K562 (cell line): Measurements from ENCODE around the gene ZSCAN26. TPM values are rescaled to one million over a fixed set of nuclear protein-coding genes. Genes with fewer than 3 reads are reported as not detected.

Source experiments
- CEBPB ChIP-seq: fragments of 450-650 bp; IDR thresholded peaks from 2 replicates; pipeline ENCODE4 v1.6.1; 2016; ENCODE audit warnings: missing genetic modification characterization, missing compliant biosample characterization
- DDX20 ChIP-seq: fragments of 450-650 bp; IDR thresholded peaks from 2 replicates; pipeline ENCODE4 v1.6.1; 2016; ENCODE audit warnings: missing genetic modification characterization, low read depth, mild to moderate bottlenecking, missing compliant biosample characterization, moderate library complexity
- E2F8 ChIP-seq: fragments of 450-650 bp; IDR thresholded peaks from 2 replicates; pipeline ENCODE4 v1.7.1; 2018; ENCODE audit warnings: mild to moderate bottlenecking, low read depth; ENCODE audit not compliant: partially characterized antibody
- EP400 ChIP-seq: fragments of 450-650 bp; IDR thresholded peaks from 2 replicates; pipeline ENCODE4 v1.6.1; 2017; ENCODE audit warnings: antibody characterized with exemption, mild to moderate bottlenecking, moderate library complexity
- GABPB1 ChIP-seq: sonication (generic); formaldehyde crosslinking; IDR thresholded peaks from 2 replicates; pipeline ENCODE4 v1.8.0; 2022; ENCODE audit warnings: mild to moderate bottlenecking, missing genetic modification reagents
- HDAC3 ChIP-seq: fragments of 450-650 bp; IDR thresholded peaks from 2 replicates; pipeline ENCODE4 v1.6.1; 2018; ENCODE audit warnings: borderline replicate concordance, mild to moderate bottlenecking, moderate library complexity; ENCODE audit not compliant: partially characterized antibody
- POLR3G ChIP-seq: IDR thresholded peaks from 2 replicates; pipeline ENCODE4 v1.6.1; 2011; ENCODE audit not compliant: insufficient read length, insufficient replicate concordance; ENCODE audit errors: extremely low read depth
- PRMT5 ChIP-seq: sonication (generic); formaldehyde crosslinking; IDR thresholded peaks from 2 replicates; pipeline ENCODE4 v1.5.0; 2020; ENCODE audit warnings: missing genetic modification reagents
- RBM34 ChIP-seq: fragments of 200-400 bp; formaldehyde crosslinking; IDR thresholded peaks from 2 replicates; pipeline ENCODE4 v1.6.1; 2018; ENCODE audit warnings: low read length, borderline replicate concordance; ENCODE audit not compliant: insufficient read depth
- SMARCA5 ChIP-seq: fragments of 450-650 bp; IDR thresholded peaks from 2 replicates; pipeline ENCODE4 v1.6.1; 2016
- TFAM ChIP-seq: fragments of 250-450 bp; sonication (Bioruptor Pico); conservative IDR thresholded peaks from 2 replicates; pipeline ENCODE4 v1.5.0; 2021; ENCODE audit warnings: mild to moderate bottlenecking, moderate library complexity
- TFAP4 ChIP-seq: sonication (generic); formaldehyde crosslinking; IDR thresholded peaks from 2 replicates; pipeline ENCODE4 v1.8.0; 2022; ENCODE audit warnings: missing genetic modification reagents, mild to moderate bottlenecking, moderate library complexity, borderline replicate concordance
- ZFP30 ChIP-seq: fragments of 250-450 bp; sonication (Bioruptor Pico); IDR thresholded peaks from 2 replicates; pipeline ENCODE4 v1.8.0; 2022; ENCODE audit warnings: moderate library complexity, mild to moderate bottlenecking, inconsistent platforms, borderline replicate concordance
- ZNF75A ChIP-seq: fragments of 450-650 bp; formaldehyde crosslinking; IDR thresholded peaks from 2 replicates; pipeline ENCODE4 v1.4.0; 2020; ENCODE audit warnings: mild to moderate bottlenecking
- polyA plus RNA-seq, 8 experiments: library from polyadenylated mRNA; depleted of rRNA in 4 of 8; stranded (reverse) in 5 of 8; unstranded in 3 of 8; fragments of >200 nt; fragmentation: Nextera tagmentation in 2 of 8; fragmentation: Illumina TruSeq in 1 of 8; extraction: Ambion mirVana in 2 of 8; extraction: Trizol in 1 of 8; gene quantifications; 2 replicates each; pipeline versions ENCODE4 v1.2.1 to v1.2.3, GENCODE V29; 2011 to 2014; ENCODE audit warnings: inconsistent platforms in 1 of 8, missing spikeins in 1 of 8
- total RNA-seq, 7 experiments: library from RNA; depleted of rRNA in 6 of 7; stranded (reverse); fragments of >200 nt in 6 of 7; fragmentation: Illumina TruSeq in 2 of 7; extraction: Trizol in 2 of 7; gene quantifications; 2 replicates each; pipeline versions ENCODE4 v1.2.1 to v1.2.3, GENCODE V29; 2011 to 2021; ENCODE audit warnings: low replicate concordance in 1 of 7
- TF ChIP-seq, protein P1 (sequence below): fragments of 150-350 bp; conservative IDR thresholded peaks from 2 replicates; pipeline ENCODE4 v1.6.1; 2014; ENCODE audit warnings: low read length
- TF ChIP-seq, protein P2 (sequence below): fragments of 450-650 bp; formaldehyde crosslinking; IDR thresholded peaks from 2 replicates; pipeline ENCODE4 v1.4.0; 2020; ENCODE audit warnings: mild to moderate bottlenecking, moderate library complexity

ZSCAN26 gene
- total and polyA plus RNA-seq, 9 of the 15 experiments (the other 6 are each of a cell fraction or from before 2014, with no cell fraction given) = 5.9 to 14.2 (median 10.5) TPM

- TF ChIP-seq ZNF75A (CRISPR knock-in tag) = 0 out of 2 replicates have a peak, but pooled peaks have one; percentile 32
- peak; percentile 94 for TF ChIP-seq TFAP4 (CRISPR knock-in tag)
- TF ChIP-seq DDX20 (tag) = no peak
- no peak for TF ChIP-seq CEBPB (tag)
- peak; percentile 67 for TF ChIP-seq GABPB1 (CRISPR knock-in tag)
- no peak for TF ChIP-seq PRMT5 (CRISPR knock-in tag)
- no peak for TF ChIP-seq HDAC3
- TF ChIP-seq ZFP30 (CRISPR knock-in tag) = 0 out of 2 replicates have a peak, but pooled peaks have one; percentile 47
- no peak for TF ChIP-seq TFAM
- TF ChIP-seq RBM34 = no peak
- TF ChIP-seq, protein P1, sequence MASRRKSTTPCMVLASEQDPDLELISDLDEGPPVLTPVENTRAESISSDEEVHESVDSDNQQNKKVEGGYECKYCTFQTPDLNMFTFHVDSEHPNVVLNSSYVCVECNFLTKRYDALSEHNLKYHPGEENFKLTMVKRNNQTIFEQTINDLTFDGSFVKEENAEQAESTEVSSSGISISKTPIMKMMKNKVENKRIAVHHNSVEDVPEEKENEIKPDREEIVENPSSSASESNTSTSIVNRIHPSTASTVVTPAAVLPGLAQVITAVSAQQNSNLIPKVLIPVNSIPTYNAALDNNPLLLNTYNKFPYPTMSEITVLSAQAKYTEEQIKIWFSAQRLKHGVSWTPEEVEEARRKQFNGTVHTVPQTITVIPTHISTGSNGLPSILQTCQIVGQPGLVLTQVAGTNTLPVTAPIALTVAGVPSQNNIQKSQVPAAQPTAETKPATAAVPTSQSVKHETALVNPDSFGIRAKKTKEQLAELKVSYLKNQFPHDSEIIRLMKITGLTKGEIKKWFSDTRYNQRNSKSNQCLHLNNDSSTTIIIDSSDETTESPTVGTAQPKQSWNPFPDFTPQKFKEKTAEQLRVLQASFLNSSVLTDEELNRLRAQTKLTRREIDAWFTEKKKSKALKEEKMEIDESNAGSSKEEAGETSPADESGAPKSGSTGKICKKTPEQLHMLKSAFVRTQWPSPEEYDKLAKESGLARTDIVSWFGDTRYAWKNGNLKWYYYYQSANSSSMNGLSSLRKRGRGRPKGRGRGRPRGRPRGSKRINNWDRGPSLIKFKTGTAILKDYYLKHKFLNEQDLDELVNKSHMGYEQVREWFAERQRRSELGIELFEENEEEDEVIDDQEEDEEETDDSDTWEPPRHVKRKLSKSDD = 0 out of 2 replicates have a peak, but pooled peaks have one; percentile 39
- peak; percentile 1 for TF ChIP-seq E2F8
- TF ChIP-seq EP400 = peak; percentile 81
- TF ChIP-seq POLR3G = no peak
- TF ChIP-seq, protein P2, sequence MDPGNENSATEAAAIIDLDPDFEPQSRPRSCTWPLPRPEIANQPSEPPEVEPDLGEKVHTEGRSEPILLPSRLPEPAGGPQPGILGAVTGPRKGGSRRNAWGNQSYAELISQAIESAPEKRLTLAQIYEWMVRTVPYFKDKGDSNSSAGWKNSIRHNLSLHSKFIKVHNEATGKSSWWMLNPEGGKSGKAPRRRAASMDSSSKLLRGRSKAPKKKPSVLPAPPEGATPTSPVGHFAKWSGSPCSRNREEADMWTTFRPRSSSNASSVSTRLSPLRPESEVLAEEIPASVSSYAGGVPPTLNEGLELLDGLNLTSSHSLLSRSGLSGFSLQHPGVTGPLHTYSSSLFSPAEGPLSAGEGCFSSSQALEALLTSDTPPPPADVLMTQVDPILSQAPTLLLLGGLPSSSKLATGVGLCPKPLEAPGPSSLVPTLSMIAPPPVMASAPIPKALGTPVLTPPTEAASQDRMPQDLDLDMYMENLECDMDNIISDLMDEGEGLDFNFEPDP (CRISPR knock-in tag) = 0 out of 2 replicates have a peak, but pooled peaks have one; percentile 51
- peak; percentile 50; the same call in 1 of the 2 replicates for TF ChIP-seq SMARCA5
Measured at GRCh38 chr6:28266962-28267694, at the start of gene ZSCAN26 (continued).
